ENCODE results near the gene ZNF274.

Gene ZNF274

GRCh38 chr19:58182577-58182988, 278 bp upstream of the ZNF274 start:
- peaks cover 8% of the 10 kb centered on the region for H3K79me2 ChIP-seq
- H3K27me3 ChIP-seq (ENCODE audit: control insufficient read depth, insufficient read depth, low read length): no peaks in the 10 kb centered on the region
- peak overlapping the region; percentile 98 for H3K4me3 ChIP-seq (ENCODE audit: low read depth, low read length)
- peak overlapping the region; percentile 88 for H3K4me2 ChIP-seq (ENCODE audit: low read length)
- H2AFZ ChIP-seq: peak overlapping the region; percentile 94
- TF ChIP-seq CTCF (IDR thresholded peaks at IDR 0.05): no peak
- no peak overlapping the region for H3K9ac ChIP-seq
- H3K36me3 ChIP-seq (ENCODE audit: control insufficient read depth, insufficient read depth, low read length): peaks cover 3% of the 10 kb centered on the region
- H3K9me3 ChIP-seq (ENCODE audit: control insufficient read depth, low read length): peaks cover 4% of the 10 kb centered on the region
- peaks cover 10% of the 10 kb centered on the region for H3K4me1 ChIP-seq
- peak overlapping the region; percentile 98 for H3K27ac ChIP-seq

GRCh38 chr19:58183817-58184215, 955 bp downstream of the ZNF274 start:
- peaks cover 9% of the 10 kb centered on the region for H3K36me3 ChIP-seq (ENCODE audit: control insufficient read depth, insufficient read depth, low read length)

GRCh38 chr19:58196901-58197616, 14.2 kb downstream of the ZNF274 start:
- H3K79me2 ChIP-seq: no peaks in the 10 kb centered on the region
- no peak overlapping the region for H3K9ac ChIP-seq
- H3K27ac ChIP-seq: no peak overlapping the region
- no peak overlapping the region for H2AFZ ChIP-seq
- no peaks in the 10 kb centered on the region for H3K4me1 ChIP-seq
- no peak for TF ChIP-seq CTCF (IDR thresholded peaks at IDR 0.05)
- H3K36me3 ChIP-seq (ENCODE audit: control insufficient read depth, insufficient read depth, low read length): peaks cover 50% of the 10 kb centered on the region
- no peak overlapping the region for H3K4me2 ChIP-seq (ENCODE audit: low read length)
- H3K9me3 ChIP-seq (ENCODE audit: control insufficient read depth, low read length): peaks cover 41% of the 10 kb centered on the region
- H3K4me3 ChIP-seq (ENCODE audit: low read depth, low read length): no peak overlapping the region
- H3K27me3 ChIP-seq (ENCODE audit: control insufficient read depth, insufficient read depth, low read length): no peaks in the 10 kb centered on the region

More at GRCh38 chr19:58183817-58184215, 955 bp downstream of the ZNF274 start:
- Histone ChIP-seq H3K27me3 (ENCODE audit: control insufficient read depth, insufficient read depth, low read length) (no peaks in the 10 kb centered on the region), H3K9ac (peak overlapping the region; percentile 98), H2AFZ (peak overlapping the region; percentile 94), H3K4me3 (ENCODE audit: low read depth, low read length) (peak overlapping the region; percentile 98), H3K4me2 (ENCODE audit: low read length) (peak overlapping the region; percentile 98), H3K9me3 (ENCODE audit: control insufficient read depth, low read length) (peaks cover 6% of the 10 kb centered on the region), H3K79me2 (peaks cover 8% of the 10 kb centered on the region), H3K4me1 (peaks cover 10% of the 10 kb centered on the region), H3K27ac (peak overlapping the region; percentile 98)
- TF ChIP-seq CTCF (IDR thresholded peaks at IDR 0.05): no peak

- no peaks in the 10 kb centered on the region for H3K4me1 ChIP-seq
- H2AFZ ChIP-seq: no peak overlapping the region
- peaks cover 37% of the 10 kb centered on the region for H3K9me3 ChIP-seq (ENCODE audit: control insufficient read depth, low read length)
- no peak for TF ChIP-seq CTCF (IDR thresholded peaks at IDR 0.05)
- no peak overlapping the region for H3K4me3 ChIP-seq (ENCODE audit: low read depth, low read length)
- no peak overlapping the region for H3K27ac ChIP-seq
- H3K4me2 ChIP-seq (ENCODE audit: low read length): no peak overlapping the region
- no peak overlapping the region for H3K9ac ChIP-seq
- H3K36me3 ChIP-seq (ENCODE audit: control insufficient read depth, insufficient read depth, low read length): peaks cover 30% of the 10 kb centered on the region
- no peaks in the 10 kb centered on the region for H3K79me2 ChIP-seq
- H3K27me3 ChIP-seq (ENCODE audit: control insufficient read depth, insufficient read depth, low read length): no peaks in the 10 kb centered on the region
These were observed 21.1 kb downstream of the ZNF274 start for GRCh38 chr19:58203814-58204475.
